ENCODE results near the gene HECTD4.

DNA sequence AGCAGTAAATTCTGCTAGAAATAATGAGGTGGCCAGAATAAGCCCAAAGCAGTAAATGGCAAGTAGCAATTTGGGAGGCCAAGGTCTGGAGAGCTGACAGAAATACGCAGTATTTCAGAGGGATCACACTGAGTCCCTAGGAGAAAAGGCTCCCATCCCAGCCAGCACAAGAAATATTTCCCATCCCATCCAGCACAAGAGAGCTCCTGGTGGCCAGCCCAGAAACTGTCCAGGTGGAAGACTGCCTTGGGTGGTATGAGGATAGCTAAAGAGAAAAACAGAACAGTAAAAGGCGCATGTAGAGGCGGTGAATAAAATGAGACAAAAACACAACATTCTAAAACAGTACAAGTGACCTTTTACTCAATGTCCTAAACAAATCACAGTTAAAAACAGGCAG lies 120.7 kb downstream of the HECTD4 start:
- TF ChIP-seq YY1 (IDR thresholded peaks at IDR 0.05; ENCODE audit: insufficient read depth, insufficient read length) (no peak), ZNF274 (IDR thresholded peaks at IDR 0.05; ENCODE audit: low read depth, low read length) (no peak), SUZ12 (IDR thresholded peaks at IDR 0.05; ENCODE audit: extremely low read depth, insufficient read depth, insufficient read length) (no peak)

Measured in NT2/D1 (cell line).